Epithelial cell of esophagus (primary cell): ENCODE measurements around the gene CACNA1H.
"Not testable (repeated sequence)": the region's sequence is repeated elsewhere in the genome, so short reads cannot be mapped to it uniquely, and the experiment has no call there.

Source experiments
- DNase-seq: peaks from one replicate; pipeline ENCODE4 v3.0.0; 2010; ENCODE audit warnings: low read depth
- H3K4me3 ChIP-seq: 2 replicates; pipeline ENCODE4 v1.5.1; 2011; ENCODE audit warnings: mild to moderate bottlenecking, low read length, control low read depth
- TF ChIP-seq, protein P1 (sequence below): IDR thresholded peaks from 2 replicates; pipeline ENCODE4 v1.5.1; 2011; ENCODE audit warnings: low read depth, mild to moderate bottlenecking, low read length, control low read depth, inconsistent platforms; ENCODE audit not compliant: insufficient read depth; ENCODE audit errors: missing control alignments

Gene CACNA1H

DNA sequence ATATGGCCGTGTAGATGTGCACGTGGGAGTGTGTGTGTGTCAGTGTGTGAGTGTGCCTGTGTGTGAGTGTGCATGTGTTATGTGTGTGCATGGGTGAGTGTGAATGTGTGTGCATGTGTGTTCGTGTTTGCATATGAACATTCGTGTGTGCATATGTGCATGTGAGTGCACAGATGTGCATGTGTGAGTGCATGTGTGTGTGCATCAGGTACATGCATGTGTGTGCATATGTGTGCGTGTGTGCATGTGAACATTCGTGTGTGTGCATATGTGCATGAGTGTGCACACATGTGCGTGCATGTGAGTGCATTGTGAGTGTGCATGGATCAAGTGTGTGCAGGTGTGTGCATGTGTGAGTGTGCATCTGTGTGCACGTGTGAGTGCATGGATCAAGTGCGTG lies 85.1 kb downstream of the CACNA1H start:
- TF ChIP-seq, protein P1, sequence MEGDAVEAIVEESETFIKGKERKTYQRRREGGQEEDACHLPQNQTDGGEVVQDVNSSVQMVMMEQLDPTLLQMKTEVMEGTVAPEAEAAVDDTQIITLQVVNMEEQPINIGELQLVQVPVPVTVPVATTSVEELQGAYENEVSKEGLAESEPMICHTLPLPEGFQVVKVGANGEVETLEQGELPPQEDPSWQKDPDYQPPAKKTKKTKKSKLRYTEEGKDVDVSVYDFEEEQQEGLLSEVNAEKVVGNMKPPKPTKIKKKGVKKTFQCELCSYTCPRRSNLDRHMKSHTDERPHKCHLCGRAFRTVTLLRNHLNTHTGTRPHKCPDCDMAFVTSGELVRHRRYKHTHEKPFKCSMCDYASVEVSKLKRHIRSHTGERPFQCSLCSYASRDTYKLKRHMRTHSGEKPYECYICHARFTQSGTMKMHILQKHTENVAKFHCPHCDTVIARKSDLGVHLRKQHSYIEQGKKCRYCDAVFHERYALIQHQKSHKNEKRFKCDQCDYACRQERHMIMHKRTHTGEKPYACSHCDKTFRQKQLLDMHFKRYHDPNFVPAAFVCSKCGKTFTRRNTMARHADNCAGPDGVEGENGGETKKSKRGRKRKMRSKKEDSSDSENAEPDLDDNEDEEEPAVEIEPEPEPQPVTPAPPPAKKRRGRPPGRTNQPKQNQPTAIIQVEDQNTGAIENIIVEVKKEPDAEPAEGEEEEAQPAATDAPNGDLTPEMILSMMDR, result no peak
- DNase-seq, result no peak
- H3K4me3 ChIP-seq, result no peak overlapping the region

DNA sequence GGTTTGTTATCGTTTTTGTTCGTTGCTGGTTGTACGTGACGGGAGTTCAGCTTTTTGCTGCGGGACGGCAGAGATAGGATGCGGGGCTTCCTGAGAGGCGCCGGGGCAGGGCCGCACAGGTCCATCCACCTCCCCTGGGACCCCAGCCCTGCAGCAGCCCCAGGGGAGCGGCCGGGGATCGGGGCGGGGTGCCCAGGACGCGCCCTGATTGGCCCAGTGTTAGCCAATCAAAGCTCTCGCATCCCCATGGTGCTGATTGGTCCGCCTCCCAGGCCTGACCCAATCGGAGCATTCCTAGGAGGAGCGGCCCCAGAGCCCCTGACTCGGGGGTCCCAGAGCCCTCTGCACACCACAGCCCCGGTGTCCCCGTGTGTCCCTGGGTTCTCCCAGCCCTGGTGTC lies 86.0 kb downstream of the CACNA1H start:
- H3K4me3 ChIP-seq, DNase-seq: not testable (repeated sequence)

DNA sequence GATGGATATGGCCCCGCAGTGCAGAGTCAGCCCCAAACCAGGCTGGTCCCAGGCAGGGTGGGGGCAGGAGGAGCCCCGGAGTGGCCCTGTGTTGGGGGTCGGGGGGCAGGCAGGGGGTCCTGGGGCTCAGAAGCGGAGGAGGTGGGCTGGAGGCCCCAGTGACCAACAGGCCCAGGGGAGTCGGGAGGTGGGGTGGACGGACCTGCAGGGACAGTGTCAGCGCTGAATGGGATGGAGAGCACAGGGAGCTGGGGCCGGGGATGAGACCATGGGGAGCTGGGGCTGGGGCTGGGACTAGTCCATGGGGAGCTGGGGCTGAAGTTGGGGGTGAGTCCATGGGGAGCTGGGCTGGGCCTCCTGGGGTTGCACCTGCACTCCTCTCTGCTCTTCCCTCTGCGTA lies 86.7 kb downstream of the CACNA1H start:
- not testable (repeated sequence) for DNase-seq, H3K4me3 ChIP-seq

DNA sequence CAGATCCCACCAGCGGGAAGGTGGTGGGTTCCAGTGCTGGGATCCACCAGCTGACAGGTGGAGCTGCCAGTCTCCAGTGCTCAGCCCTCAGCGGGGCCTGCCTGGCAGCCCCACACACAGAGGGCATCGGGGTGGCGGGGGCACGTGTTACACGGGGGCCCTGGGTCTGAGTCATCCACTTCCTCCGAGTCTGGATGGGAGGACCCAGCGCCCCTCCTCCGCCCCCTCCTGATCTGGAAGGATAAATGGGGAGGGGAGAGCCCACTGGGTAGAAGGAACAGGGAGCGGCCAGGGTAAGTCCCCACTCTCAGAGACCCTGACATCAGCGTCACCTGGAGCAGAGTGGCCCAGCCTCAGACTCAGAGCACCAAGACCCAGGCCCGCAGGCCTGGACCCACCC lies 87.5 kb downstream of the CACNA1H start, which contains the start of gene TPSAB1:
Gene TPSAB1 (plus strand): TSS at position 270 of the 400 bp plus-strand sequence. CDS start 234 bp downstream, outside the sequence.
- not testable (repeated sequence) for H3K4me3 ChIP-seq

DNA sequence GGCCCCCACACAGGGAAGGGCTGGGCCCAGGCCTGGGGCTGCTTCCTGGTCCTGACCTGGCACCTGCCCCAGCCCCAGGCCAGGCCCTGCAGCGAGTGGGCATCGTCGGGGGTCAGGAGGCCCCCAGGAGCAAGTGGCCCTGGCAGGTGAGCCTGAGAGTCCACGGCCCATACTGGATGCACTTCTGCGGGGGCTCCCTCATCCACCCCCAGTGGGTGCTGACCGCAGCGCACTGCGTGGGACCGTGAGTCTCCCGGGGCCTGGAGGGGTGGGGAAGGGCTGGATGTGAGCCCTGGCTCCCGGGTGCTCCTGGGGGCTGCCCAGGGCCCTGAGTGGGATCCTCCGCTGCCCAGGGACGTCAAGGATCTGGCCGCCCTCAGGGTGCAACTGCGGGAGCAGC lies 88.2 kb downstream of the CACNA1H start:
- not testable (repeated sequence) for H3K4me3 ChIP-seq, DNase-seq

More for the DNA sequence above, 87.5 kb downstream of the CACNA1H start, which contains the start of gene TPSAB1:
- not testable (repeated sequence) for DNase-seq

DNA sequence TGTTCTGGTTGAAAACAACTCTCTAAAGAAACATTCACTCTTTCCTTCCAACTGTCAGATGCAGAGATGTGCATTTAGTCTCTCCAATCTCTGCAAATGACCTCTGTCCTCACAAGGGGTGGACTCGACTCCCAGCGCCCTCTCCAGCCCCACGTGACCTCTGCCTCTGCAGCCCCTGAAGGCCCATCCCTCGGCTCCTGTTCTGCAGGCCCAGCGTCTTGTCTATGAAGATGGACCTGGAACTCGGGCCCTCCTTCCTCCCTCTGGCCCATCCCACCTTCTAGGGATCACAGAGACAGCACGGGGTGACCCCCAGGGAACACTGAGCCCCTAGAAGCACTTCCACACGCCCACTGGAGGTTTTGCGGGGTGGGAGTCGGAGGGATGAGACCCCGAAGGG lies 90.5 kb downstream of the CACNA1H start:
- H3K4me3 ChIP-seq, DNase-seq: not testable (repeated sequence)

DNA sequence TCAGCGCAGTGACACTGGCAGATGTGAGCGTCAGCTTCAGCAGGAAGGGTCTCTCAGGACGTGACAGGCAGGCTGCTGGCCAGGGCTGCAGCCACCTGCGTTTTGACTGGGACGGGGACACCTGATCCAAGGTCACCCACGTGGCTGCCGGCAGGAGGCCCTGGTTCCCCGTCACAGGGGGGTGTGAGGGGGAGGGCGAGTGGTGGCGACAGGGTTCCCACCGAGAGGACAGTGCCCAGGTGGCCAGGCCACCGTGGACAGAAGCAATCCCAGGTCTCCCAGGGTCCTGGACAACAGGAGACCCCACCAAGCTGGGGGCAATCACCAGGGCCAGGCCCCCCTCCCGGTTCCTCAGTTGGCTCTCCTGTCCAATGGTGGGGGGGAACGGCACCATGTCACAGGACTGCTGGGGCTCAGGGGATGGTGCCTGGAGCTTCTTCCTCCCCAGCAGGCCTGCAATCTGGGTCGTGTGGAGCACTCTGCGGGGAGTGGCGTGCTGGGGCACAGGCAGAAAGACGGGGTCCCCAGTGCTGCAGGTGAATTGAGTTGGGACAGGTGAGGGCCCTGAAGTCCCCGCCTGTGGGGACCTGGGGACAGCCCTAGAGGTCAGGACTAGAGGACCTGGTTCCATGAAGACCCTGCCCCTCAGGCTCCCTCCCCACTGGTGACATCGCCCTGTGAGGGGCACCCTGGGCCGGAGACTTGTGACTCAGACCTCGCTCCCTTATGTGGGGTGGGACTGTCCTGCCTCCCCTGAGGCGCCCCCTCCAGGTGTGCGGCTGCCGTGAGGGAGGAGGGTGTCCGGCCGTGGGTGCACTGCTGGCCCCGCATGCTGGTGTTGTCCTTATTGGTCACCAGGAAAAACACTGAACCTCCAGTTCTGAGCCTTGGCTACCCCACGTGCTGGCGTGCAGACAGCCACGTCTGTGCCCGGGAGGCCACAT lies 91.3 kb downstream of the CACNA1H start:
- H3K4me3 ChIP-seq, DNase-seq: not testable (repeated sequence)

DNA sequence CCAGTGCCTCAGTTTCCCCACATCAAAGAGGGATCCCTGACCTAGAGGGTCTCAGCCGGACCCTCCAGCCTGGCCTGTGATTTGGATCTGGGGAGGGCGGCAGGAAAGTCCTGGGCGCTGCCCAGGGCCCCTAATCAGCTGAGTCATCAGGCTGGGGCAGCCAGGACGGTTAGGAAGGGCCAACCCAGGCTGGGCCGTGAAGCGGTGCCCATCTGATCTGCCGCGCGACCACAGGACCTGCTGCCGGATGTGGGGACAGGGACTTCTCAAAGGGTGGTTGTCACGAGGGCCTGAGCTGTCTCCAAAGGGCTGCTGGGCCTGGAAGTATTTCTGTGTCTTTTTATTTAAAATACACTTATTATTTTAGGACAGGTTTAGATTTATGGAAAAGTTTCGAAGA lies 92.0 kb downstream of the CACNA1H start:
- no peak overlapping the region for H3K4me3 ChIP-seq
- TF ChIP-seq, protein P1, result no peak
- DNase-seq, result no peak

DNA sequence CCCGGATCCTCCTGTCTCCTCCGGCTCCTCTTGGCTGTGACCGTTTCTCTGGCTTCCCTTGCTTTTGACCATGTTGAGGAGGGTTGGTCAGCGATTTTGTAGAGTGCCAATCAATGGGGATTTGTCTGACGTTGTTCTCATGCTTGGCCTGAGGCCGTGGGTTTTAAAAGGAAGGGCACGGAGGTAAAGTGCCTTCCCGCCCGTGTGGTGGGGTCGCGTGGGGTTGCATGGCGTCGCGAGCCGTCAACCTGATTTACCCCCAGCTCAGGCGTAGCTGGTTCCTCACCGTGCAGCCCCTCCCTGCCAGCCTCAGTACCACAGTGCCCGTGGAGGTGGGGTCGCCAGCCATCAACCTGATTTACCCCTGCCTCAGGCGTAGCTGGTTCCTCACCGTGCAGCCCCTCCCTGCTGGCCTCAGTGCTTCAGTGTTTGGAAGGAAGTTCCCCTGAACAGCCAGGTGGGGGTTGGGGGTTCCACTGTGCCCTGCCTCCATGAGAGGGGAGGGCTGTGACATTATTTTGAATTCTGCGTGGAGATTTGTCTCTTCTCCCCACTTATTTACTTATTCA lies 92.6 kb downstream of the CACNA1H start:
- DNase-seq, result no peak
- H3K4me3 ChIP-seq, result no peak overlapping the region
- TF ChIP-seq, protein P1, result no peak

DNA sequence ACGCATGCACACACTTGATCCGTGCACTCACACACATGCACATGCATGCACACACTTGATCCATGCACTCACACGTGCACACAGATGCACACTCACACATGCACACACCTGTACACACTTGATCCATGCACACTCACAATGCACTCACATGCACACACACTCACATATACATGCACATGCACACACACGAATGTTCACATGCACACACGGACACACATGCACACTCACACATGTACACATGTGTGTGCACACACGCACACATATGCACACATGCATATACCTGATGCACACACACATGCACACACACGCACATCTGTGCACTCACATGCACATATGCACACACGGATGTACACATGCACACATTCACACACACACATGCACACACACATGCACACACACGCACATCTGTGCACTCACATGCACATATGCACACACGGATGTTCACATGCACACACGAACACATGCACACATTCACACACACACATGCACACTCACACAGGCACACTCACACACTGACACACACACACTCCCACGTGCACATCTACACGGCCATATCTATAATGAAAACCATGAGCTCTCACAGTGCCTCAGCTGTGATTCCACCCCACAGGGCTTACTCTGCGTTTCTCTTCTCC lies 95.1 kb downstream of the CACNA1H start:
- DNase-seq, result not testable (repeated sequence)

DNA sequence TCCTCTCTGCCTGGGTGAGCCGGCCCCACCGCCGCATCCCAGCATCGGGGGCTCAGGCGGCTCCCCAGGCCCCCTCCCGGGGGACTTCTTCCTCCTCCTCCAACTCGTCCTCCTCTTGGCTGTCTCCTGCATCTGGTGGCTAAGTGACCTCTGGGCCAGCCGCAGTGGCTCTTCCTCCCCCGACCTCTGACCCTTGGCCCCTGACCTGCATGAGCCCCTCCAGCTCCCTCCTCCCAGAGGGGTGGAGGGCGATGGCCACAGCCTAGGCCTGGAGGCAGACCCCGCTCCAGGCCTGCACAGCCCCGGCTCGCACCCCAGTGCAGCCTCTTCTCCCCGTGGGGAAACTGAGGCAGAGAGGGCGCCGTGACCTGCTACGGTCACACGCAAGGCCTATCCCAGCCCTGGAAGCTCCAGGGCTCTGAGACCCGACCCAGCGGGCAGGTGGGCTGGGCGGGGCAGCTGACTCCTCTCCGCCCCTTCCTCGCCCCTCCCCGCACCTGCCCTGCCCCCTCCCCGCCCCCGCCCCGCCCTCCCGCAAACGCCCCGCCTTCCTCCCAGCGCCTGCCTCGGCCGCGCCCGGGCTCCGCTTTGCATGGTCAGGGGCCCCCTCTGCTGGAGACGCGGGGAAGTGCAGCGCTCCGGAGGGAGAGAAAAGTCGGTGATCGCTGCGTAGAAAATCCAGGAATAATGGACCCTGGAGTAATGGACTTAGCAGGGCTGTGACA lies 96.3 kb downstream of the CACNA1H start:
- not testable (repeated sequence) for H3K4me3 ChIP-seq, DNase-seq

More for the DNA sequence above, 95.1 kb downstream of the CACNA1H start:
- not testable (repeated sequence) for H3K4me3 ChIP-seq

DNA sequence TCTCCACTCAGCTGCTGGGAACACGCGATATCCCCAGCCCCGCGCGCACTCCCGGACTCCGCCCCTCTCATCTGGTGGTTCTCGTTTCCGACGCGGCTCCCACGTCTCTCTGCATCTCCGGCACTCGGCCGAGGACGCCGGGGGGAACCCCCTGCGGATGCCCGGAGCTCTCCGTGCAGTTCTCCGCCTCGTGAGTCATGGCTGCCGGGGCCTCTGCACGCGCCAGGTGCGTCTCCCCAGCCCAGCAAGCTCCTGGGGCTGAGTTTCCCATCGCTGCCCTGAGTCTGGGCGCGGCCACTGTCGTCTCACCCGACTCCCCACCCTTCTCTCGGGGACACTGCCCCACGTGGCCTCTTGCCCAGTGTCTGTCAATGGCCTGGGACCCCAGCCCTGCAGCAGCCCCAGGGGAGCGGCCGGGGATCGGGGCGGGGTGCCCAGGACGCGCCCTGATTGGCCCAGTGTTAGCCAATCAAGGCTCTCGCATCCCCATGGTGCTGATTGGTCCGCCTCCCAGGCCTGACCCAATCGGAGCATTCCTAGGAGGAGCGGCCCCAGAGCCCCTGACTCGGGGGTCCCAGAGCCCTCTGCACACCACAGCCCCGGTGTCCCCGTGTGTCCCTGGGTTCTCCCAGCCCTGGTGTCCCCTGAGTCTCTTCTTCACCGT lies 100.9 kb downstream of the CACNA1H start:
- not testable (repeated sequence) for H3K4me3 ChIP-seq, DNase-seq

DNA sequence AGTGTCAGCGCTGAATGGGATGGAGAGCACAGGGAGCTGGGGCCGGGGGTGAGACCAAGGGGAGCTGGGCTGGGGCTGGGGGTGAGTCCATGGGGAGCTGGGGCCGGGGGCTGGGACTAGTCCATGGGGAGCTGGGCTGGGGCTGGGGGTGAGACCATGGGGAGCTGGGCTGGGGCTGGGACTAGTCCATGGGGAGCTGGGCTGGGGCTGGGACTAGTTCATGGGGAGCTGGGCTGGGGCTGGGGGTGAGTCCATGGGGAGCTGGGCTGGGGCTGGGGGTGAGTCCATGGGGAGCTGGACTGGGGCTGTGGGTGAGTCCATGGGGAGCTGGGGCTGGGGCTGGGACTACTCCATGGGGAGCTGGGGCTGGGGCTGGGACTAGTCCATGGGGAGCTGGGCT lies 101.9 kb downstream of the CACNA1H start:
- not testable (repeated sequence) for DNase-seq, H3K4me3 ChIP-seq
